B cell (primary cell): ENCODE data around the gene TBXAS1. TPM values are rescaled to one million over a fixed set of nuclear protein-coding genes. Genes with fewer than 3 reads are reported as not detected.

Experiments
- ATAC-seq: fragments of 200-7000 bp; cut with Tn5 transposase; one replicate; pipeline ENCODE4 v1.10.0; 2021; ENCODE audit warnings: low read depth, mild to moderate bottlenecking, moderate number of reproducible peaks, moderate library complexity
- CTCF ChIA-PET: fragments of 350-600 bp; sonication (Branson Sonifier 250); formaldehyde crosslinking; loops from one replicate; lab custom pipeline; 2021; ENCODE audit warnings: antibody characterized with exemption, inconsistent platforms; lab: Charles Lee
- POLR2A ChIA-PET: fragments of 350-600 bp; sonication (Branson Sonifier 250); formaldehyde crosslinking; loops from one replicate; lab custom pipeline; 2021; ENCODE audit warnings: antibody characterized with exemption; lab: Charles Lee
- DNase-seq: peaks from one replicate; pipeline ENCODE4 v3.0.0; 2013
- H2AFZ ChIP-seq: 2 replicates; pipeline ENCODE4 v1.6.1; 2012; ENCODE audit warnings: mild to moderate bottlenecking, low read depth, low read length; ENCODE audit not compliant: insufficient read depth, poor library complexity, severe bottlenecking
- H3K27ac ChIP-seq, 2 donors: 1 replicate in 1 of 2; 2 replicates in 1 of 2; pipeline ENCODE4 v1.5.1; 2012 to 2013; ENCODE audit warnings: low read length in 2 of 2, mild to moderate bottlenecking in 2 of 2, moderate library complexity in 1 of 2
- H3K27me3 ChIP-seq, 4 experiments: fragments of 200-600 bp in 1 of 4; sonication (generic) in 1 of 4; replicated peaks in 1 of 4; 1 replicate in 2 of 4; 2 replicates in 2 of 4; pipeline versions ENCODE4 v1.6.1 to v1.7.0; 2013 to 2016; ENCODE audit warnings: low read length in 3 of 4, mild to moderate bottlenecking in 2 of 4, mixed read lengths in 1 of 4, moderate library complexity in 1 of 4; ENCODE audit not compliant: insufficient read depth in 4 of 4, control insufficient read depth in 3 of 4; ENCODE audit errors: control extremely low read depth in 1 of 4
- H3K36me3 ChIP-seq, 2 experiments: replicated peaks in 1 of 2; 1 replicate in 1 of 2; 2 replicates in 1 of 2; pipeline versions ENCODE4 v1.6.1 to v1.7.1; 2013; ENCODE audit warnings: low read length in 1 of 2; ENCODE audit not compliant: insufficient read depth in 2 of 2, control insufficient read depth in 1 of 2; ENCODE audit errors: control extremely low read depth in 1 of 2, extremely low read depth in 1 of 2
- H3K4me1 ChIP-seq, 2 donors: fragments of 200-600 bp in 1 of 2; sonication (generic) in 1 of 2; 1 replicate in 1 of 2; 2 replicates in 1 of 2; pipeline versions ENCODE4 v1.5.1 to v1.6.1; 2013 to 2017; ENCODE audit warnings: low read length in 2 of 2; ENCODE audit not compliant: control insufficient read depth in 2 of 2, insufficient read depth in 2 of 2
- H3K4me2 ChIP-seq: replicated peaks from 2 replicates; pipeline ENCODE3; 2012; ENCODE audit warnings: mild to moderate bottlenecking, low read depth, low read length; ENCODE audit not compliant: poor library complexity, severe bottlenecking
- H3K4me3 ChIP-seq, 5 experiments: fragments of 200-600 bp in 1 of 5; sonication (generic) in 1 of 5; 1 replicate in 3 of 5; 2 replicates in 2 of 5; pipeline versions ENCODE4 v1.5.1 to v1.7.0; 2011 to 2016; ENCODE audit warnings: low read length in 4 of 5, mild to moderate bottlenecking in 4 of 5, low read depth in 2 of 5, control low read depth in 1 of 5, moderate library complexity in 1 of 5; ENCODE audit not compliant: insufficient read depth in 1 of 5; ENCODE audit errors: control extremely low read depth in 1 of 5, extremely low read depth in 1 of 5
- H3K79me2 ChIP-seq: fragments of 200-600 bp; sonication (generic); one replicate; pipeline ENCODE4 v1.6.0; 2016; ENCODE audit warnings: low read length; ENCODE audit not compliant: control insufficient read depth, insufficient read depth
- H3K9ac ChIP-seq: fragments of 200-600 bp; sonication (generic); 2 replicates; pipeline ENCODE4 v1.6.1; 2017; ENCODE audit warnings: mild to moderate bottlenecking, low read length, moderate library complexity
- H3K9me3 ChIP-seq, 3 donors: one replicate each; pipeline versions ENCODE4 v1.6.1 to v1.7.1; 2013; ENCODE audit warnings: low read length in 2 of 3; ENCODE audit not compliant: control insufficient read depth in 2 of 3, insufficient read depth in 1 of 3; ENCODE audit errors: control extremely low read depth in 1 of 3
- H4K20me1 ChIP-seq: 2 replicates; pipeline ENCODE4 v1.6.0; 2012; ENCODE audit warnings: mild to moderate bottlenecking, low read length; ENCODE audit not compliant: insufficient read depth, control insufficient read depth, poor library complexity, severe bottlenecking
- H3K27ac Mint-ChIP-seq: one replicate; pipeline ENCODE4 v1.8.0; 2021; ENCODE audit warnings: mixed read lengths
- H3K27me3 Mint-ChIP-seq: one replicate; pipeline ENCODE4 v1.8.0; 2021; ENCODE audit warnings: mixed read lengths
- H3K4me1 Mint-ChIP-seq: one replicate; pipeline ENCODE4 v1.8.0; 2021; ENCODE audit warnings: mixed read lengths
- H3K4me3 Mint-ChIP-seq: one replicate; pipeline ENCODE4 v1.8.0; 2021; ENCODE audit warnings: mixed read lengths
- H3K9me3 Mint-ChIP-seq: one replicate; pipeline ENCODE4 v1.8.0; 2022; ENCODE audit warnings: mixed read lengths; ENCODE audit not compliant: insufficient read depth
- CTCF ChIP-seq: fragments of 200-600 bp; IDR thresholded peaks from one replicate; pipeline ENCODE4 v1.8.0; 2022; ENCODE audit warnings: antibody characterized with exemption, mild to moderate bottlenecking
- EZH2 ChIP-seq: IDR thresholded peaks from 2 replicates; pipeline ENCODE4 v1.6.1; 2012; ENCODE audit warnings: borderline replicate concordance, low read depth, mild to moderate bottlenecking, moderate library complexity, low read length; ENCODE audit not compliant: insufficient read depth, poor library complexity, severe bottlenecking
- WGBS: methylation state at CpG from one replicate; pipeline ENCODE4 v1.1.5; 2013; ENCODE audit warnings: missing lambda C conversion rate; ENCODE audit not compliant: insufficient coverage; 5-methylcytosine and 5-hydroxymethylcytosine counted together
- intact Hi-C: fragments of 100-400 bp; cut with micrococcal nuclease; formaldehyde crosslinking; loops from one replicate; pipeline ENCODE4 v1.10.0; 2022
- polyA plus RNA-seq: library from polyadenylated mRNA; depleted of rRNA; stranded (reverse); fragments of >200 nt; gene quantifications from 2 replicates; pipeline ENCODE4 v1.2.3, GENCODE V29; 2012
- total RNA-seq, 2 donors: library from RNA; stranded (reverse); fragments of 120-200 nt in 1 of 2; gene quantifications; 1 replicate in 1 of 2; 2 replicates in 1 of 2; pipeline versions ENCODE4 v1.2.3 to v1.2.4, GENCODE V29; 2013 to 2022

Gene TBXAS1
- total and polyA plus RNA-seq, 2 donors (not counting 1 experiment from before 2014, with no cell fraction given): 8.1 to 21.0 TPM

GRCh38 chr7:139898483-139898882 lies 69.4 kb downstream of the TBXAS1 start:
- Histone ChIP-seq H3K4me1 (peaks cover 35 to 40% of the 10 kb centered on the region in 2 donors), H3K9ac (no peak overlapping the region), H4K20me1 (no peaks in the 10 kb centered on the region), H3K36me3 (no peaks in the 10 kb centered on the region), H3K27me3 (no peaks in the 10 kb centered on the region), H3K4me2 (no peak overlapping the region), H2AFZ (no peak overlapping the region), H3K79me2 (no peaks in the 10 kb centered on the region), H3K9me3 (peaks cover 0 to 14% (median 3%) of the 10 kb centered on the region in 3 donors), H3K27ac (no peak overlapping the region), H3K4me3 (no peak overlapping the region)
- intact Hi-C loops: no loop called here
- DNase-seq (no peak), ATAC-seq (no peak)
- H3K4me1 Mint-ChIP-seq: peaks cover 53% of the 10 kb centered on the region
- 82% methylated on average over 10 of the region's 12 CpGs for WGBS
- no peaks in the 10 kb centered on the region for H3K27me3 Mint-ChIP-seq
- H3K9me3 Mint-ChIP-seq: peaks cover 3% of the 10 kb centered on the region
- H3K27ac Mint-ChIP-seq: no peak overlapping the region
- H3K4me3 Mint-ChIP-seq: no peak overlapping the region
- CTCF ChIA-PET: no interaction called here
- no peak for TF ChIP-seq CTCF
- TF ChIP-seq EZH2: no peak
- POLR2A ChIA-PET: no interaction called here

DNA sequence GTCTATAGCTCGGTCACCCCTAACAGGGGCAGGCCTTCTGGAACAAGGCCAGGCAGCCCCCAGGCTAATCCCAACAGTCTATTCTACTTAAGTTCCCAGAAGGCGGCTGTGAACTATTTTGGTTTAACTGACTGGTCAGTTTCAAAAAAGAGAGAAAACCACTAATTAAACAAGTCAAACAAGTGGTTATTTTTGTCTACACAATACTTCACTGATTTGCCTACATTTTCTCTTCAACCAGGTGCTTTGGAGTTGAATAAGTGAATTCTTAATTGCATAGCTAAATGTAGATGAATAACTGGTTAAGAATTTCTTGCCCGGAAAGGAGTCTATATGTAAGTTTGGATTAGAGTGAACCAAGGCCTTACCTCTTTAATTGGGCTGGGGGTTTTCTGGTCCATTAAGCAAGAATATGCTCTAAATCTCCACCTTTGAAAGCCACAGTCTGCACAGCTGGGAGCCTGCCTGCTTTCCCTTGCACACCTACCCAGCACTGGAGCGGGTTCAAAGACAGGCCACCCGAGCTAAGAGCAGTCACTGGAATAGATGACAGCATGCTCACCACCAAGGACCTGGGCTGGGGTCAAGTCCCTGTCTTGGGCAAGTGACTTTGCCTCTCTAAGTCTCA lies 70.4 kb downstream of the TBXAS1 start:
- no peak overlapping the region for H3K4me3 Mint-ChIP-seq
- WGBS: 89% methylated on average over 3 of the region's 5 CpGs
- H3K4me1 Mint-ChIP-seq: peaks cover 45% of the 10 kb centered on the region
- no peak overlapping the region for H3K9ac ChIP-seq
- no peak overlapping the region for H3K4me2 ChIP-seq
- no peaks in the 10 kb centered on the region for H3K27me3 ChIP-seq
- H3K27me3 Mint-ChIP-seq: no peaks in the 10 kb centered on the region
- H3K27ac Mint-ChIP-seq: no peak overlapping the region
- no peak overlapping the region for H3K4me3 ChIP-seq
- no peaks in the 10 kb centered on the region for H3K36me3 ChIP-seq
- TF ChIP-seq CTCF (no peak), EZH2 (no peak)
- ATAC-seq (no peak), DNase-seq (no peak)
- no peaks in the 10 kb centered on the region for H3K79me2 ChIP-seq
- H3K9me3 Mint-ChIP-seq: peaks cover 3% of the 10 kb centered on the region
- H3K4me1 ChIP-seq: peaks cover 27 to 31% of the 10 kb centered on the region in 2 donors
- intact Hi-C loops: no loop called here
- ChIA-PET CTCF (no interaction called here), POLR2A (no interaction called here)
- H3K27ac ChIP-seq: no peak overlapping the region
- no peak overlapping the region for H2AFZ ChIP-seq
- H4K20me1 ChIP-seq: no peaks in the 10 kb centered on the region
- H3K9me3 ChIP-seq: peaks cover 0 to 14% (median 3%) of the 10 kb centered on the region in 3 donors
